SJSA1 (cell line): ENCODE results near the gene DUOX2. TPM values are rescaled to one million over a fixed set of nuclear protein-coding genes. Genes with fewer than 3 reads are reported as not detected.

Source experiments
- DNase-seq, 2 experiments: peaks; one replicate each; pipeline ENCODE4 v3.0.0-alpha.2; 2015 to 2020; ENCODE audit warnings: low spot score in 2 of 2, low read depth in 1 of 2
- H3K27ac ChIP-seq: fragments of 250-450 bp; sonication (Bioruptor Pico); 2 replicates; pipeline ENCODE4 v1.5.1; 2020; ENCODE audit warnings: mild to moderate bottlenecking, moderate library complexity
- H3K27me3 ChIP-seq: fragments of 250-450 bp; sonication (Bioruptor Pico); replicated peaks from 2 replicates; pipeline ENCODE4 v1.5.1; 2020; ENCODE audit warnings: mild to moderate bottlenecking, moderate library complexity
- H3K36me3 ChIP-seq: fragments of 250-450 bp; sonication (Bioruptor Pico); 2 replicates; pipeline ENCODE4 v1.5.1; 2020; ENCODE audit warnings: mild to moderate bottlenecking
- H3K4me1 ChIP-seq: fragments of 250-450 bp; sonication (Bioruptor Pico); replicated peaks from 2 replicates; pipeline ENCODE4 v1.6.1; 2021; ENCODE audit warnings: mild to moderate bottlenecking
- H3K4me3 ChIP-seq: fragments of 250-450 bp; sonication (Bioruptor Pico); 2 replicates; pipeline ENCODE4 v1.5.1; 2020; ENCODE audit warnings: mild to moderate bottlenecking
- H3K9me3 ChIP-seq: fragments of 250-450 bp; sonication (Bioruptor Pico); replicated peaks from 2 replicates; pipeline ENCODE4 v1.5.1; 2020; ENCODE audit warnings: mild to moderate bottlenecking
- total RNA-seq: library from RNA; depleted of rRNA; stranded (reverse); fragments of >200 nt; shearing (Covaris generic); gene quantifications from 2 replicates; pipeline ENCODE4 v1.2.3, GENCODE V29; 2014

The DUOX2 gene
- total RNA-seq, 1 experiment from 2014 or later = not detected

- Histone ChIP-seq H3K36me3 (no peaks in the 10 kb centered on the region), H3K9me3 (no peaks in the 10 kb centered on the region), H3K4me1 (no peaks in the 10 kb centered on the region), H3K27ac (no peak overlapping the region), H3K4me3 (no peak overlapping the region), H3K27me3 (peaks cover 30% of the 10 kb centered on the region)
- no peak for DNase-seq
Observed at GRCh38 chr15:45134046-45134445, 20.1 kb upstream of the DUOX2 start.

- H3K36me3 ChIP-seq = no peaks in the 10 kb centered on the region
- no peak overlapping the region for H3K4me3 ChIP-seq
- no peaks in the 10 kb centered on the region for H3K4me1 ChIP-seq
- no peaks in the 10 kb centered on the region for H3K9me3 ChIP-seq
- DNase-seq = no peak
- H3K27ac ChIP-seq = no peak overlapping the region
- H3K27me3 ChIP-seq = peaks cover 36% of the 10 kb centered on the region
Observed at GRCh38 chr15:45133561-45133920, 19.6 kb upstream of the DUOX2 start.

GRCh38 chr15:45132844-45133560, 19.0 kb upstream of the DUOX2 start:
- no peak for DNase-seq
- Histone ChIP-seq H3K4me3 (no peak overlapping the region), H3K9me3 (no peaks in the 10 kb centered on the region), H3K36me3 (no peaks in the 10 kb centered on the region), H3K27ac (no peak overlapping the region), H3K4me1 (no peaks in the 10 kb centered on the region), H3K27me3 (peaks cover 40% of the 10 kb centered on the region)

GRCh38 chr15:45131510-45131909, 17.5 kb upstream of the DUOX2 start:
- no peak overlapping the region for H3K27ac ChIP-seq
- H3K4me1 ChIP-seq = no peaks in the 10 kb centered on the region
- H3K36me3 ChIP-seq = no peaks in the 10 kb centered on the region
- no peak overlapping the region for H3K4me3 ChIP-seq
- peaks cover 54% of the 10 kb centered on the region for H3K27me3 ChIP-seq
- DNase-seq = no peak
- no peaks in the 10 kb centered on the region for H3K9me3 ChIP-seq

- Histone ChIP-seq H3K4me3 (no peak overlapping the region), H3K27ac (no peak overlapping the region), H3K9me3 (no peaks in the 10 kb centered on the region), H3K36me3 (no peaks in the 10 kb centered on the region), H3K4me1 (no peaks in the 10 kb centered on the region), H3K27me3 (peaks cover 61% of the 10 kb centered on the region)
- no peak for DNase-seq
Observed at GRCh38 chr15:45130291-45131000, 16.5 kb upstream of the DUOX2 start.

- no peaks in the 10 kb centered on the region for H3K36me3 ChIP-seq
- H3K4me1 ChIP-seq = no peaks in the 10 kb centered on the region
- no peak within 1 kb of the TSS for H3K4me3 ChIP-seq
- H3K27me3 ChIP-seq = peaks cover 64% of the 10 kb centered on the region
- H3K9me3 ChIP-seq = no peaks in the 10 kb centered on the region
- DNase-seq = no peak
- H3K27ac ChIP-seq = no peak within 1 kb of the TSS
Observed at GRCh38 chr15:45129651-45130129, 15.7 kb upstream of the DUOX2 start, which contains the start of the genes DUOX1 and DUOXA1. Gene DUOX1, plus strand, starts transcription at chr15:45129994. Its CDS starts 1,973 bp downstream, at chr15:45131967. Gene DUOXA1, minus strand, starts transcription at chr15:45129879. Its CDS starts 6,865 bp downstream, at chr15:45123014.

GRCh38 chr15:45128971-45129639, 15.1 kb upstream of the DUOX2 start:
- Histone ChIP-seq H3K27me3 (peaks cover 64% of the 10 kb centered on the region), H3K9me3 (no peaks in the 10 kb centered on the region), H3K36me3 (no peaks in the 10 kb centered on the region), H3K4me3 (no peak overlapping the region), H3K27ac (no peak overlapping the region), H3K4me1 (no peaks in the 10 kb centered on the region)
- DNase-seq = no peak

- Histone ChIP-seq H3K4me3 (no peak overlapping the region), H3K36me3 (no peaks in the 10 kb centered on the region), H3K9me3 (no peaks in the 10 kb centered on the region), H3K27me3 (peaks cover 55% of the 10 kb centered on the region), H3K27ac (no peak overlapping the region), H3K4me1 (peaks cover 4% of the 10 kb centered on the region; the same call in 1 of the 2 replicates)
- no peak for DNase-seq
Observed at GRCh38 chr15:45126535-45127158, 12.7 kb upstream of the DUOX2 start.

GRCh38 chr15:45123397-45123796, 9.4 kb upstream of the DUOX2 start:
- H3K4me3 ChIP-seq = no peak overlapping the region
- H3K4me1 ChIP-seq = peaks cover 5% of the 10 kb centered on the region; the same call in 1 of the 2 replicates
- H3K27ac ChIP-seq = no peak overlapping the region
- H3K9me3 ChIP-seq = no peaks in the 10 kb centered on the region
- no peaks in the 10 kb centered on the region for H3K36me3 ChIP-seq
- peaks cover 27% of the 10 kb centered on the region for H3K27me3 ChIP-seq
- no peak for DNase-seq

GRCh38 chr15:45122719-45123118, 8.7 kb upstream of the DUOX2 start:
- no peak overlapping the region for H3K27ac ChIP-seq

GRCh38 chr15:45121706-45122417, 7.9 kb upstream of the DUOX2 start:
- Histone ChIP-seq H3K27ac (no peak overlapping the region), H3K9me3 (no peaks in the 10 kb centered on the region), H3K27me3 (peaks cover 19% of the 10 kb centered on the region), H3K36me3 (no peaks in the 10 kb centered on the region), H3K4me1 (peaks cover 5% of the 10 kb centered on the region; the same call in 1 of the 2 replicates), H3K4me3 (no peak overlapping the region)
- peak in 1 of 2 experiments; percentile 13 for DNase-seq

More at GRCh38 chr15:45122719-45123118, 8.7 kb upstream of the DUOX2 start:
- no peak for DNase-seq
- H3K27me3 ChIP-seq = peaks cover 21% of the 10 kb centered on the region
- no peaks in the 10 kb centered on the region for H3K36me3 ChIP-seq
- no peak overlapping the region for H3K4me3 ChIP-seq
- H3K9me3 ChIP-seq = no peaks in the 10 kb centered on the region
- peaks cover 5% of the 10 kb centered on the region; the same call in 1 of the 2 replicates for H3K4me1 ChIP-seq

- H3K9me3 ChIP-seq = no peaks in the 10 kb centered on the region
- no peak overlapping the region for H3K4me3 ChIP-seq
- no peaks in the 10 kb centered on the region for H3K36me3 ChIP-seq
- H3K27ac ChIP-seq = no peak overlapping the region
- H3K27me3 ChIP-seq = peaks cover 16% of the 10 kb centered on the region
- no peak for DNase-seq
- peaks cover 5% of the 10 kb centered on the region; the same call in 1 of the 2 replicates for H3K4me1 ChIP-seq
Observed at GRCh38 chr15:45121020-45121419, 7.0 kb upstream of the DUOX2 start.
